ENCODE measurements around the gene BTNL2. TPM values are rescaled to one million over a fixed set of nuclear protein-coding genes. Genes with fewer than 3 reads are reported as not detected.
"Not testable (repeated sequence)": the region's sequence is repeated elsewhere in the genome, so short reads cannot be mapped to it uniquely, and the experiment has no call there.

The BTNL2 gene
- polyA plus RNA-seq (2013, experiment 1 of 2; ENCODE audit: insufficient read length), result not detected
- not detected for polyA plus RNA-seq (2013, experiment 2 of 2; ENCODE audit: insufficient read length)

GRCh38 chr6:32406857-32407256 is at the start of gene BTNL2:
Gene BTNL2, minus strand, starts transcription at chr6:32407181. Its CDS starts 58 bp downstream, at chr6:32407123.
- DNase-seq, result no peak

- DNase-seq, result no peak
These were observed 42.2 kb upstream of the BTNL2 start for GRCh38 chr6:32449088-32449736.

- no peak for DNase-seq
These were observed 41.0 kb upstream of the BTNL2 start for GRCh38 chr6:32447932-32448331.

- no peak for DNase-seq
These were observed 38.4 kb upstream of the BTNL2 start for GRCh38 chr6:32445321-32445854.

GRCh38 chr6:32444433-32444832 is 37.5 kb upstream of the BTNL2 start:
- no peak for DNase-seq

GRCh38 chr6:32442977-32443552 is 36.1 kb upstream of the BTNL2 start:
- no peak for DNase-seq

- DNase-seq, result no peak
These were observed 35.3 kb upstream of the BTNL2 start for GRCh38 chr6:32442243-32442667.

GRCh38 chr6:32439602-32440214 is 32.7 kb upstream of the BTNL2 start, which contains the start of gene HLA-DRA:
Gene HLA-DRA, plus strand, starts transcription at chr6:32439887. Its CDS starts 64 bp downstream, at chr6:32439951.
- DNase-seq, result peak; percentile 39

GRCh38 chr6:32439139-32439538 is 32.2 kb upstream of the BTNL2 start:
- DNase-seq, result no peak

- DNase-seq, result no peak
These were observed 30.2 kb upstream of the BTNL2 start for GRCh38 chr6:32436995-32437836.

- no peak for DNase-seq
These were observed 29.2 kb upstream of the BTNL2 start for GRCh38 chr6:32436186-32436585.

GRCh38 chr6:32433950-32434349 is 27.0 kb upstream of the BTNL2 start:
- DNase-seq, result not testable (repeated sequence)

- peak; percentile 44 for DNase-seq
These were observed 25.1 kb upstream of the BTNL2 start for GRCh38 chr6:32432050-32432450.

- no peak for DNase-seq
These were observed 24.2 kb upstream of the BTNL2 start for GRCh38 chr6:32431142-32431541.

GRCh38 chr6:32430179-32430578 is 23.2 kb upstream of the BTNL2 start:
- no peak for DNase-seq

GRCh38 chr6:32427934-32428474 is 21.0 kb upstream of the BTNL2 start:
- DNase-seq, result no peak

GRCh38 chr6:32427218-32427617 is 20.2 kb upstream of the BTNL2 start:
- no peak for DNase-seq

GRCh38 chr6:32426338-32426737 is 19.4 kb upstream of the BTNL2 start:
- no peak for DNase-seq

GRCh38 chr6:32424589-32425300 is 17.8 kb upstream of the BTNL2 start:
- peak; percentile 11 for DNase-seq

GRCh38 chr6:32416036-32416435 is 9.1 kb upstream of the BTNL2 start:
- peak; percentile 79 for DNase-seq

GRCh38 chr6:32415521-32416019 is 8.6 kb upstream of the BTNL2 start:
- peak; percentile 76 for DNase-seq
